ENCODE results near the gene TMPRSS6.

Gene TMPRSS6

DNA sequence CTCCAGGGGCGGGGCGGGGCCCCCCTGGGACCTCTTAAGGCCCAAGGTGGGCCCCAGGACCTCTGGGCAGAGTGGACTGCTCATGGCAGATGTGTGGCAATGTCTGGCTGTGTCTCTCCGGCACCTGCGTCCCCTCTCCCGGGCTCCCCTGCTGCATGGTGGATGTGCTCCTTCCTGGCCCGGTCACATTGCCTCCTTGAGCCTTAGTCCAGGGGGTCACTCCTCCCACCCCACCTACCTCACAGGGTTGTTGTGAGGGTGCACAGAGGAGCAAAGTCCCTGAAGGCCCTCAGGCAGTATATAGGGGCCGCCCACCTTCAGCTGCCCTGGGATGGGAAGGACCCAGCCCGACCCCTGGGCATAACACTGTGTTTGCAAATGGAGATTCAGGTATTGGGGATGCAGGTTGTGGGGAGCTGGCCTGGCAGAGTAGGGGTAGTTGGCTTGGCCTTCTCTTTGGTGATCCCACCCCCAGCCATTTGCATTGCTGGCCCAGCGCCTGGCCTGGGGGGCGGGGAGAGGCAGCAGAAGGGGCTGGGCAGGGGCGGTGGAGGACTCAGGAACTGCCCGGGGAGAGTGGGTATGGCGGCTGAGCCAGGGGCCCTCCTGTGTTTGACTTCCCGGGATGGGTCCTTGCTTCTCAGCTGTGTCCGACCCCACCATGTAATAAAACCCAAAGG, 46.7 kb downstream of the TMPRSS6 start:
- no peak for DNase-seq

DNA sequence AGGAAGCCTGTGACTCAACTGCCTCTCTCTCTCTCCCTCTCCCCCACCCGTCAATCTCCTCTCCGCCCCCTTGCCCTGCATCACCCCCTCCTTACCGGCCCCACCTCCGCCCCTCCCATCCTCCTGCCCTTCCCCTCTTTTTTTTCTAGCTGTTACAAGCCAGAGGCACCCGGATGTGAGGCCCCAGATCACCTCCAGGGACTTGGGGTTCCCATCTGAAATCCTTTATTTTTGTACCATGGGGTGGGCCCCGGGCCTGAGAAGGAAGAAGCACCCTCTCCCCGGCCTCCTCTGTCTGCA, 47.2 kb downstream of the TMPRSS6 start:
- DNase-seq, result no peak

DNA sequence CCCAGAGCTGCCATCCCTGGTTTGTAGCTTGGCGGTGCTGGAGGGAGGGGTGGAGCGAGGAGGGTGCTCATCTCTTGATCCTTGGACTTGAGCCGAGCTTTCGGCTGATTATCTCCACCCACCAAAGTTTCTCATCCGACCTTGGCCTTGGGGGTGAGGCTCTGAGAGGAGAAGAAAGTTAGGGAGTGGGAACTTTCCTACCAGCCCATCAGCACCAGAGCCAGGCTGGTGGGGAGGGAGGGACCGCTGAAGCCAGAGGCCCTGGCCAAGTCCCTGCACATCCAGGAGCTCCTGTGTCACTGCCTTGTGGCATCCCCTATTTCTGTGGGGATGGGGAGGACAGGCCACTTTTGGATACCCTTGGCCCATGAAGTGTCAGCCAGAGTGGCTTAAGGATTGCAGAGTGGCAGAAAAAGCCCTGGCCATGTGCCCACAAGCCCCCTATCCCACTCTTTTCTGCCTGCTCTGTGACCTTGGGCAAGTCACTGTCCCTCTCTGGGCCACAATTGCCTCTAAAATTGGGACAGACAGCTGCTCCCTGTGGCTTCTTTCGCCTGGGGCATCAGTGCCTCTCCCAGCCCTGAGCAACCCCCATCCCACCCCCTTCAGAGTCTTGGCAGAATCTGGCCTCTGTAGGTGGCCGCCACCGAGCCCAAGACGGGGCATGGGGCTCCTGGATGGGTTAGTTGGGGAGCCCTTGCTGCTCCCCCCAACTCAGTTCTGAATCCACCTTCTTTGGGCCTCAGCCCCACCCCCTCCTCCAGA, 47.7 kb downstream of the TMPRSS6 start:
- DNase-seq, result no peak

DNA sequence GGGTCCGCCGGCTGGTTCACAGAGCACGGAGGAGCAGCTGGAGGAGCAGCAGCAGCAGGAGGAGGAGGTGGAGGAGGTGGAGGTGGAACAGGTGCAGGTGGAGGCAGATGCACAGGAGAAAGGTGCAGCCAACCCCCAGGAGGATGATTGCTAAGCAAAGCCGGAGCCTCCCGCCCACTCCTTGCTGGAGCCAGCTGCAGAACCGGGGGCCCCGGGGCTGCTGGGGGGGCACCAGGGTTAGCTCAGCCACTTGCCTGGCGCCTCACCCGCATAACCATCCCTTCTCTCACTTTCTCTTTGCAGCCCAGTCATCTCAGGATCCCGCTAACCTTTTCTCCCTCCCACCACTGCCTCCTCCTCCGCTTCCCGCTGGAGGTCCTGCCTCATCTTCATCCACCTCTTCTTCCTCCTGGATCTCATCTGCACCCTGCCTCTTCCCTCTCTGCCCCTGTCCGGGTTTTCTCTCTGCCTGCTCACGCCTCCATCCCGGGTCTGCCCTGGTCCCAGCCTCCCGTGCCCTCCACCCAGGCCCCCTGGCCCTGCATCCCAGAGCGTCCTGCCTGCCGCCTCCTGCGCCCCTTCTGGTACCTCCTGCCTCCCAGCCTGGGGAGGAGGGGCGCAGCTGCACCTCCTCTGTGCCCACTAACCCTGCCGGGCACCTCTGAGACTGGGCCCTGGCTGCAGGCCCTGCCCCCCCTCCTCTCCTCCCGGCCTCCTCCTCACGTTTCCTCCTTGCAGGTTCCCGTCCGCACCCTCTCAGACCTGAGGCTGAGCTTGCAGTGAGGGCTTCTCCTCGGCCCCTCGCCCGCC, 48.5 kb downstream of the TMPRSS6 start:
- DNase-seq, result peak; percentile 42

DNA sequence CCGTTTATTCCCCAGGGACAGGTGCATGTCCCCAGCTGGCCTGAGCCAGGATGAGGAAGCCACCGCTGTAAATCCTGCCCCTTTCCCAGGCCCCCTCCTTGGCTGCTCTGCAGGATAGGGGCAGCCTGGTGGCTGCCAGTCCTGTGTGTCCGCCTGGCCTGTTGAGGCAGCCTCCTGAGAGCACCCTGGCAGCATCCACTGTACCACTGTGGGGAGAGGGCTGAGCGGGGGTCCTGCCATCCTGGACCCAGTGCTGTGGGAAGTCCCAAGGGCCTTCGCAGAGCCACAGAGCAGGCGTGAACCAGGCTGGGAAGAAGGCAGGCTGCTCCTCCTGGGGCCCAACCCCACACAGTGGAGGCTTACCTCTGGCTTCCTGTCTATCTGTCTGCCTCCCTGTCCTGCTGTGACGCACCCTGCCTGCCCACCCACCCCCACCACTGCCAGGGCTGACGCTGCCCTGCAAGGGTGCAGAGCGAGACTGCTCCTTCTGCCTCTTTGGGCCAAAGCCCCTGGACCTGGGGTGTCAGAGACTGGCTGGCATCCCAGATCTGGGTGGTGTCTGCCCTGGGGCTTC, 49.5 kb downstream of the TMPRSS6 start:
- no peak for DNase-seq

DNA sequence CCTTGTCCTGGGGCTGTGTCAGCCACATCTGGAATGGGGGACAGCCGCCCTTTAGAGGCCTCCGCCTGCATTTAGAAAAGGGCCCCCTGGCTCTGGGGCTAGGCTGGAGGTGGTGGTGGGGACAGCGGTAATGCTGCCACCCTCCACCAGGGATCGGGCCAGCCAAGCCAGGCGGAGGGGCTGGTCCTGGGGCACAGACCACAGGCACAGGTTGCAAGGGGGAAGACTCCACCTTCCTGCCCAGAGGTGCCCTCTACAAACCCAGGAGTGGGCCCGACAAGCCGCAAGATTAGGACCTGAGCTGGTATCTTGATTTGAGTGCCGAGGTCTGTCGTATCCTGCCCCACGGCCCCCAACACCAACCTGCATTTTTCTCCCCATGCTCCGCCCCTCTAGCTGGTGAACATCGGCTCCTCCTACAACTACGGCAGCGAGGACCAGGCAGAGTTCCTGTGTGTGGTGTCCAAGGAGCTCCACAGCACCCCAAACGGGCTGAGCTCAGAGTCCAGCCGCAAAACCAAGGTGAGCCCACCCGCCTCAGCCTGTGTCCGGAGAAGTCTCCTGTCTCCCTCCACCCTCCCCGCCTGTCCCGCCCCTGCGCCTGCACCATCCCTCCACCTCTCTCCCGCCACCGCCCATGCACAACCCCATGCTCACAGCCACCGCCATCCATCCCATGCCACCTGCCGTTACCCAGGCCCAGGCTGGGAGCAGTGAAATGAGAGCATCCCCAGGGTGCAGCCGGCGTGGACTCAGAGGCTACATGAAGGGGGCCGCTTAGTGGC, 50.4 kb downstream of the TMPRSS6 start:
- DNase-seq, result no peak

DNA sequence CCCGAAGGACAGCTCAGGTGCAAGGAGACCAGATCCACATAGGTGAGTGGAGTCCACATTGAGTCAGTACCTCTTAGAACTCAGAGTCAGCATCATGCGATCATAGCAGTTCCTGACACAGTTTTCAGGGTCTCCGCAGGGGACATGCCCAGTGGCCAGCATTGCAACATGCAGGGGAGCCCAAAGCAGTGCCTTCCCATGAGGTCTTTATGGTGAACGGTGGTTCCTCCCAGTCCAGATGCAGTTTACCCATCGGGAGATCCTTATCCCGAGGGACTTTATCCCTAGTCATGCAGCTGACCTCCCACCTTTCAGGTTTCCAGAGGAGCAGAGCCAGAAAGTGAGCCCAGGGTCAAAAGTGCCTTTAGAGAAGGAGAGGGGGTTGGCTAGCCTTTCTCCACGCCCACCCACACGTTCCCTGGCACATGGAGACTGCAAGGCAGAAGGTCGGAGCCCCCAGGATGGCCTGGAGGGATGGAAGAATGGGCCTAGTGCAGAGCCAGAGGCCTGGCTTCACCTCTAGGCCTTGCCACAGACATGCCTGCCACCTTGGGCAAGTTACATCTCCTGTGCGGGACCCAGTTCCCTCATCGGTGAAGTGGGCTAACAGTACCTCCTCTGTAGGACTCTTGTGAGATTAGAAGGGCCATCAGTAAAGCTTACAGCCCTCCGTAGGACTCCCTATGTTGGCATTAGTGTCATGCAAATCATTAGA, 51.6 kb downstream of the TMPRSS6 start:
- no peak for DNase-seq

DNA sequence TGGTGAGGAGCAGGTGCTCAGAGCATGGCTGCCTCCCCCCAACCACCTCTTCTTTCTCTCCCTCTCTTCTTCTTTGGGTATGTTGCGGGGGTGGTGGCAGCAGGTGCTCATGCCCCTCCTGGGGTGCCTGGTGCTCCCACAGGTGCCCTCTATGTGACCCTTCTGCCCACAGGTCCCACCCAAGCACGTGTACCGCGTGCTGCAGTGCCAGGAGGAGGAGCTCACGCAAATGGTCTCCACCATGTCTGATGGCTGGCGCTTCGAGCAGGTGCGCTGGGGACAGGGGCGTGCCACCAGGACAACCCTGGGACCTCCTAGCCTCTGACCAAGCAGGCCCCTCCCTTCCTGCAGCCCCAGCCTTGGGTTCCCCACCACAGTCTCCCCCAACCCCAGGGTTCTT, 52.3 kb downstream of the TMPRSS6 start:
- no peak for DNase-seq

DNA sequence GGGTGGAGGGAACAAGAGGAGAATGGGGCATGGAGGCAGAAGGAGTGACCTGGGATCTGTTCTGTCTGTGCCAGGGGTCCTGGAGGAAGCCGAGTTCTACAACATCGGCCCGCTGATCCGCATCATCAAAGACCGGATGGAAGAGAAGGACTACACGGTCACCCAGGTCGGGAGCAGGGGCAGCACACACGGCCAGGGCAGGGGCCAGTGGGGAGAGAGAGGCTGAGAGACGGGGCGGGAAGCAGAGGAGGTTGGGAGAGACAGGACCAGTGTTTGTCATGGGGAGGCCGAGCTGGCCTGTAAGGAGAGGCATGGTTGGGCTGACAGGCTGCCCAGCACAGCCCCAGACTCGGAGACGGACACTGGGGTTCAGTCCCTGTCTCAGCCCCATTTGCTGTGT, 53.3 kb downstream of the TMPRSS6 start:
- no peak for DNase-seq

DNA sequence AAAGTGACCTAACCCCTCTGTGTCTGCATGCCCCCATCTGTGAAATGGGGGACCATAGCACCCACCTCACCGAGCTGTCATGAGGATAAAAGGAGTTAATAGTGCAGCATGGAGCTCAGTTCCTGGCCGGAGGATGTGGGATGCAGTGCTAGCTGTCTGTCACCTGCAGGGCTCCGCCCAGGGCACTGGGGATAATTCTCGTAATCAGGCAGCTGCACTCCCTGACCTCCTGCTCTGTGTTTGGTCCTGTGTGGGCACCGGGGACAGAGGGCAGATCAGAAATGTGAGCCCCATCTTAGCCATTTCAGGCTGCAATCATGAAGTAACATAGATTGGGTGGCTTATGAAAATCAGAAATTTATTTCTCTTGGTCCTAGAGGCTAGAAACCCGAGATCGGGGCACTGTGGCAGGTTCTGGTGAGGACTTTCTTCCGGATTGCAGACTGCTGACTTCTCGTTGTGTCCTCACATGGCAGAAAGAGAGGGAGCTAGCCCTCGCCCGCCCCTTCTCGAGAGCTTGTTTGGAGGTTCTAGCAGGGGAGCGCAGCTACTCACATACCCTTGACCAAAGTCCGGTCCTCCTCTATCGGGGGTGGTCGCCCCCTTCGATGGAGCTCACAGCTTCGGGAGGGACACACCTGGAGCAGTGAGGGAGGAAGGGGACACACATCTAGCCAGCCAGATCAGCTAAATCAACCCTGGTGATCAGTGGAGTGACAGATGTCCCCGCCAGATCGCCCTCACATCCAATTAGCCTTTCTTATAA, 54.7 kb downstream of the TMPRSS6 start:
- no peak for DNase-seq

DNA sequence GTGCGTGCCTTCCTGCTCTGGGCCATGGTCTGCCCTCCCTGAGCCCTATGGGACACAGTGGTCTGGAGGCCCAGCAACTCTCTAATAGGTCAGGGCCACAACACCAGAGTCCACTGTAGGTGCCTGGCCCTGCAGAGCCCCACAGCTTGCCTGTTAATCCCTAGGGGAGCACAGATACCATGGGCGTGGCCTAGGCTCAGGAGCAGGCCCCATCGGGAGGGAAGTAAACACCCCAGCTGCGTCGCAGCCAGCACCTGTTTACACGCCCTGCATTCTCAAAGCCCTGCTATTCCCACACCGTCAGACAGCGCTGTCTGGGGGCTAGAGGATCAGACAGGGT, 55.5 kb downstream of the TMPRSS6 start:
- no peak for DNase-seq

DNA sequence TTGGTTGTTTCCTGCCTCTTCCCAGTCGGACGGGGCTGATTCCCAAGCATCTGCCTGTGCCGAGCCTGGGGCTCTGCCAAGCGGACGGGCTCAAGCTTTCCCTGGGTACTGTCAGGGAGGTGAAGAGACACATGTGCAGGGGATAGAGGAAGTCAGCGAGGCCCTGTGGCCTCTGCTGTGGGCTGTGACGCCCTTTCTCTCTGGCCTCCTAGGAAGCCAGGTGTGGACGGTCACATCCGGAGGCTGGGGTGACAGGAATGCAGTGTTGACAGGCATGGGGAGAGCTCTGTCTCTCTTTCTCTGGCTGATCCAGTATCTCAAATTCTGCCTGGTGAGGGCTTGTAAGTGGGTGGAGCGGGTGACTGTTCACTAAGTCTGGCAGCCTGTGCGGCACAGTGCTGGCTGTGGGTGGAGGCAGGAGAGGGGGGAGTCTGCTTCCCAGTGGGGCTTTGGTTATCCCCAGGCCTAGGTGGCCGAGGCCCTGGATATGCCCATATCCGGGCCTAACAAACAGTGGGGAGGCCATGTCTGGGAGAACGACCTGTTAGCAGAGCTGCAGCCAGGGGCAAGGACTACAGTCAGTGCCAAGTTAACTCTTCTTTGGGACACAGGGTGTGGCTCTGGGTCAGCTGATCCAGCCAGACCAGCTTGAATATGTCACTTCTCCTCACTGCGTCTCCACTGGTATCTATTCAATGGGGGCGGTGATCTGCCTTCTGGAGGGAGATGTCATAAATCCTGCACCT, 56.0 kb downstream of the TMPRSS6 start:
- no peak for DNase-seq

DNA sequence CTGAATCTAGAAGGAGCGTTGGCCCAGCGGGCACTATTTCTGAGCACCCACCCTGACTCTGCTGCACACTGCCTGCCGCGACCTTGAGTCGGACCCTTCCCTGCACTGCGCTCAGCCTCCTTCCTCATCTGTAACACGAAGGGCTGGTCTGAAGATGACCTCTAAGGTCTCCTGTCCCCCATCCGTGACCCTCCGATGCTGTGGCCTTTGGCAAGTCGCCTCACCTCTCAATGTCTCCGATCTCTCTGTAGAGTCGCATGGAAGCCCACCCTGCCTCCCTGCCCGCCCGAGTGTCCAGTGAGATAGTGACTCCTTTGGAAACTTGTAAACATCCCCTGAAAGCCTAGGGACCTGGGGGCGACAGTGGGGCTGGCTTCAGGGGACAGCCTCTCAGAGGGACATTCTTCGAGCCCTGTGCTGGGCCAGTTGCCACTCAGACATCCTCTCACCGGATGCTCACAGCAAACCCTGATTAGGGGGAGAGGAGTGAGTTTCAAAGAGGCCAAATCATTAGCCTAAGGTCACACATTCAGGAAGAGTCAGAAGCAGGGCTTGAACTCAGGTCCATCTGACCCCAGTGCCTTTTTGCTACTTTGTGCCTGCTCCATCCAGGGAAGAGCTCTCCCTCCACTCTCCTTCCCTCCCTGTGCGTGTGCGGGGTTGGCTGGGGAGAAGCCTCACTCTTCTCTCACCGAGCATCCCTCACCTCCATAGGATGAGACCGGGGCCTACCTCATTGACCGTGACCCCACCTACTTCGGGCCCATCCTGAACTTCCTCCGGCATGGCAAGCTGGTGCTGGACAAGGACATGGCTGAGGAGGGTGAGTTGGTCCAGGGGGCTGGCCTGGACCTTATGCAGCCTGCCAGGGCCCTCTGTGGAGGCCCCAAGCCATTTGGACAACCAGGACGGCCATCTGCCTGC, 56.9 kb downstream of the TMPRSS6 start:
- DNase-seq, result no peak

DNA sequence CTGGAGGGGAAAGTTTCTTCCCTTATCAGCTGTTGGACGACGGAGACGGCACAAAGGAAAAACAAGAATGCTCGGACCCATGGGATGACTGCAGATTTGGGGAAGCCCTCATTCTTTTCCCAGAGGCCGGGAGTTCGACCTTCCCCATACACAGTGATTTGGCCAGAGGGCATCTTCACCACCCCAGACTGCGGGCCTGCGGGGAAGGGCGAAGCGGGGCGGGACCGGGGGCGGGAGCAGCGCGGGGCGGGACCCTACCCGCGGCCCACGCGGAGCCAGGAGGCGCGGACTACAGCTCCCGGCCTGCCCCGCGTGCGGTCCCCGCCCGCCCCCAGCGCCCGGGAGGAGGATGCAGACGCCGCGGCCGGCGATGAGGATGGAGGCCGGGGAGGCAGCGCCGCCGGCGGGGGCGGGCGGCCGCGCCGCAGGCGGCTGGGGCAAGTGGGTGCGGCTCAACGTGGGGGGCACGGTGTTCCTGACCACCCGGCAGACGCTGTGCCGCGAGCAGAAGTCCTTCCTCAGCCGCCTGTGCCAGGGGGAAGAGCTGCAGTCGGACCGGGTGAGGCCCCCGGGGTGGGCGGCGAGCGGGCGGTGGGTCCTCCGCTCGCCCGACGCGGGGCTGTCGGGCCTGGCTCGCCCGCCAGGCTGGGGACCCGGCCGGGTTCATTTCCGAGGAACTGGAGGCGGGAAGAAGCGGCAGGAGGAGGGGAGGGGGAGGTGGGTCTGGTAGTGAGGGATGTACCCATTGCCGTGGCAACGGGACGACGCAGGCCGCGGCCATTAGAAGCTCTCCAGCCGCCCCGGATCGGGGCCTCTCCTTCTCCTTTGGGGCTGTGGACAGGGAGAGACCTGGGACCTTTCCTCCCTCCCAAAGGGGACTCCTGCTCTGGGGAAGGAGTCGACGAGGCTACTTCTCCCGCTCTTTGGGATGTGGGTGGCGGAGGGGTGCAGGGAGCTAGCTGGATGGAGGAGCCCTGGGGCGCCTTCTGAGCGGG, 57.8 kb downstream of the TMPRSS6 start, which contains the start of gene KCTD17:
Gene KCTD17 (plus strand): TSS at position 352 of the 995 bp plus-strand sequence. CDS start 19 bp downstream, at position 371.
- DNase-seq, result peak; percentile 79

DNA sequence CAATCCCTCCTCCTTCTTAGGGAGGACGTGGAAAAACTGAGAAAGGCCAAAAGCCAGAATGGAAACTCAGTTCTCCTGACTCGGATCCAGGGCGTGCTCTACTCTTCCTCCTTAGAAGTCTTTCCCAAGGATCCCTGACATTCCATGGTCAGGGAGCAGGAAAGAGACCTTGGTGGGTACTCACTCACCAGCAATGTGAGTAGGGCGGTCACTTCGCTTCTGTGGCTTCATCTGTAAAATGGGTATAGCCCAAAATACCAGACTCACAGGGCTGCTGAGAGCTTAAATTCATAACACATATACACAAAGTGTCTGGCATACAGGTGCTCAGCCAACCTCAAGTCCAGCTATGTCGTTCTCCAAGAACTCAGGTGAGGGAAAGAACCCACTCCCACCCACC, 58.6 kb downstream of the TMPRSS6 start:
- DNase-seq, result no peak

DNA sequence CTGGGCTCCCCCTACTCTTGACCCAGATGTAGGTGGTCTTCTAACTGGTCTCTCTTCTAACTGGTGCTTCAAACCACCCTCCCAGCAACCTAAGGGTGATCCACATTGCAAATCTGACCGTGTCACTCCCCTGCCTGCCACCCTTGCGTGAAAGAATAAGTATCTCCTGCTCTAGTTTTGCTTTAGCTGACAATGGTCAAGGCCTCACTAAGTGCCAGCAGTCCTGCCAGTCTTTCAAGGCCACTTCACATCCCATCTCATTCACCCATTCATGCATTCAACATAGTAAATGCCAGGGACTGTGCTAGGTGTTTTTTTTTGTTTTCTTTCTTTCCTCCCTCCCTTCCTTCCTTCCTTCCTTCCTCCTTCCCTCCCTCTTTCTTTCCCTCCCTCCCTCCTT, 60.3 kb downstream of the TMPRSS6 start:
- no peak for DNase-seq

DNA sequence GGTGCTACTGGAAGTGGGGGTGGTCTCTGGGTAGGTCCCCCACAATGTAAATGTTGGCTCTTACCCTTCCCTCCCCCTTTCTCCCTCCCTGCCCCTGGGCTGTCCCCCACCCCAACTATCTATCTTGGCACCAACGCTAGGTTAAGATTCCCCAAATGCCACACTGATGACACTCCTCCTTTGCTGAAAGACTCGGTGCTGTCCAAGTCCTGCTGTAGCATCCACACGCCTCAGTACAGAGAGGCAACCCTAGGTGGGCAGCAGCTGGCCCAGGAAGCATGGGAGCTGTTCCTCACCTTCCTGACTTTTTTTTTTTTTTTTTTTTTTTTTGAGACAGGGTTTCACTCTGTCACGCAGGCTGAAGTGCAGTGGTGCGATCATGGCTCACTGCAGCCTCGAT, 61.4 kb downstream of the TMPRSS6 start:
- no peak for DNase-seq

DNA sequence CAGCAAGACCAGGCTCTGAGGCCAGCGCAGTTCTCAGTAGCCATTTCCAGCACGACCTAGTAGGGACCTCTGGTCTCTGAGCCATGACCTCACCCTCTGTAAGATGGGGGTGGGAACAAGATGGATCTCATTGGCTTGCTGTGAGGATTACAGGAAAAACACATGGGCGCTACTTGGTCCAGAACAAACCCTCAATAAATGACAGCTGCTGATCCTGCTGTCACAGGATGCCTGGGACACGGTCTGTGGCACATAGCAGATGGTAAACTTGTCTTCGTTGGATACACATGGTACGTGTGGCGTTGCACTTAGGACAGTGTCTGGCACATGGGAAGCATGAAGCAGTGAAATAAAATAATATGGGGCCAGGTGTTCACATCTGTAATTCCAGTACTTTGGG, 62.5 kb downstream of the TMPRSS6 start:
- DNase-seq, result no peak

Data from stimulated activated CD4-positive, alpha-beta T cell treated with anti-CD3 and anti-CD28 coated beads, Interleukin-12 subunit alpha, Interleukin-12 subunit beta, amount 100 ng/mL, for 4 hours (primary cell).